GF-D8 (cell line): ENCODE measurements around the gene PLA1A.

Source experiments
- DNase-seq: peaks from one replicate; lab custom pipeline; 2025; lab: John Stamatoyannopoulos, UW

Gene PLA1A

GRCh38 chr3:119608405-119609000 lies 10.8 kb downstream of the PLA1A start:
- no peak for DNase-seq

- DNase-seq, result no peak
These were observed 11.6 kb downstream of the PLA1A start for GRCh38 chr3:119609301-119609700.

- no peak for DNase-seq
These were observed 14.0 kb downstream of the PLA1A start for GRCh38 chr3:119611664-119612063.

GRCh38 chr3:119613201-119613600 lies 15.5 kb downstream of the PLA1A start:
- no peak for DNase-seq

DNA sequence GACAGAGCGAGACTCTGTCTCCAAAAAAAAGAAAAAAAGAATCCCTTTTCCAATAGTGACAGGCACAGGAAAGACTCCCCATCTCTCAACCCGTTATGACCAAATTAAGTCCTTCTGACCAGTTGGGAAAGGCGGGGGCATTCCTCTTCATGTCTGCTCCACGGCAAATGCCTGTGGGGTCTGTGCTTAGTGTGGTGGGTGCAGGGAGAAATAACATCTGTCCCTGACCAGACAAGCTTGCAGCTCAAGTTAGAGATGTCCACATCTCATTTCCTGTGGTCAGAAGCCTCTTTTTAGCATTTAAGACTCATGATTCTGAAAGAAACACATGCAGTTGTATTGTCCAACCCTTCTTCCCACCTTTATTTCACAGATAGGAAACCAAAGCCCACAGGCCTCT lies 16.2 kb downstream of the PLA1A start:
- no peak for DNase-seq

GRCh38 chr3:119616056-119616455 lies 18.4 kb downstream of the PLA1A start:
- DNase-seq, result no peak

DNA sequence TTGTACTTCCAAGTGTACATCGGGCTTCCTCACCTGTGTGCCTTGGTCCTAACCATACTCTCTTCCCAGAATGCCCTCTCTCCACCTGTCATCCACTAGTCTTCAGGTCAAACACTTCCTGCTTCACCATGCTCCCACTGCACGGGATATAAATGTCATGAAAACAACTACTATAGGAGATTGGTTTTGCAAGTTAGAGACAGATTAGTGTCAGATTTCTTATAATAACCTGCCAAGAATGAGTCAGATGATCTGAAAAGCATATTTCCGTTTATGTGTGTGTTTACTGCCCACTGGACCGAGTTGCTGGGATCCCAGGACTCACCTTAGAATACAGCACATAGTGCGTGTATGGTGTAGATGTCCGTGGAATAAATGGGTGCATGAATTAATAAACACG lies 21.4 kb downstream of the PLA1A start:
- DNase-seq, result no peak

GRCh38 chr3:119620899-119621298 lies 23.2 kb downstream of the PLA1A start:
- no peak for DNase-seq

- DNase-seq, result no peak
These were observed 26.5 kb downstream of the PLA1A start for GRCh38 chr3:119624002-119624720.

GRCh38 chr3:119625451-119626153 lies 27.9 kb downstream of the PLA1A start:
- DNase-seq, result no peak

DNA sequence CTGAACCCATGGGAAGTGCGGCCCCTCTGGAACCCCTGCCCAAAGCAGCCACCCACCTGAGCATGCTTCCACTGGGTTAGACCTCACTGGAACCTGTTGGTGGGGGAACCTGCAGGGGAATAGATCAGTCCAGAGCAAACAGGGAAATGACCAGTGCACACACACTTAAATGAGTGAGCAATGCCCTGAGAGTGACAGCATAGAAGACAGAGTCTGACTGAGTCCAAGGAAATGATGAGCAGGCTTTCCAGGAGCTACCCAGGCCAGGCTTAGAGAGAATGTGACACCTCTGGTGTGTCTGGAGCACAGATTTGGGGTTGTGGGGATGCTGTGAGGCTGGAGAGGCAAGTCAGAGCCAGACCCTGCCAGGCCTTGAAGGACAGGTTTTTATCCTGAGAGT lies 28.5 kb downstream of the PLA1A start:
- no peak for DNase-seq

DNA sequence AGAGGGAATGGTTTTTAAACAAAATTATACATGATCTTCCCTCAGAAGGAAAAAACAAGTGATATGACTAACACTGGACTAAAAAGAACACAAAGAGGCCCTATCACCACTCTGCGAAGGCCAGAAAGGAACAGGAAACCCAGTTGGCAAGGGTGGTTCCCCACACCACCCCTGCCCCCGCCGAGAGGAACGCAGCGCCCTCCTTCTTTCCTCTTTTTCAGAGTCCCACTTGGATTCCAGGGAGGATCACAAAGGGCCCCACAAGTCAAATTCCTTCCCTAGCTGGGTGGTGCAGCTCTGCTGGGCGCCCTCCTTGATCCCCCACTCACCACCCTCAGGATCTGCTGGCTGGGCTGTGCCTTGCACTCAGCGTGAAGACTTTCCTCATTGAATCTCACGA lies 29.8 kb downstream of the PLA1A start:
- DNase-seq, result no peak

DNA sequence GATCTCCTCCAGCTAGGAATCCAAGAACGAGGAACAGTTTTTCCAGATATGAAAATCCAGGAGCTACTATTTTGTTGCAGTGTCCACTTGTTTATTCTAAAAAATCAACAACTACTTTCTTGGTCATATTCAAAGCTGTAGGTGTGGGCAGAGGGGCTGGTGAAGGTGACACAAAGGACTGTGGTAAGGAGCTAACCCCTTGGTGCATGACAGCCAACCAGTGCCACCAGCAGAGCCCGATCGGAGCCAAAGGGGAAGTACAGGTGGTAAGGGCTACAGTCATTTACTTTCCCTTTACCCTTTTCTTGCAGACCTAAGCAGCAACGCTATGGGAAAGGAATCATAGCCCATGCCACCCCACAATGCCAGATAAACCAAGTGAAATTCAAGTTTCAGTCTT lies 30.7 kb downstream of the PLA1A start:
- no peak for DNase-seq

- no peak for DNase-seq
These were observed 31.2 kb downstream of the PLA1A start for GRCh38 chr3:119628816-119629445.

GRCh38 chr3:119630128-119630879 lies 32.6 kb downstream of the PLA1A start:
- peak; percentile 16 for DNase-seq

GRCh38 chr3:119630880-119631329 lies 33.2 kb downstream of the PLA1A start:
- DNase-seq, result no peak

DNA sequence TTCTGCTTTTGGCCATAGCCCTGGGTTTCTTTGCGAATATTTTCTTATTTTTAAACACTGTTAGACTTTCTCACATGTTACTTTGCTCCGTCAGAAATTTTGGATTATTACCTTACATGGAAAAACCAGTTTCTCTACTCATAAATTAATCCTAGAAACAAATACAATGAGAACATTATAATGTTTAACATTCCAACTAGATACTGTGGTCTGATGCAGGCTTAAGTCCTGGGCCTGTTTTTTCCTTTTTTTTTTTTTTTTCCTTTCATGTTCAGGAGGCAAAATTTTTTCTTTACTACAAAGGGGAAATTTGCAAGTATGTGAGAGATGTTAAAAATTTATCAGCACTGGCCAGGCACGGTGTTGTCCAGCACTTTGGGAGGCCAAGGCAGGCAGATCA lies 33.8 kb downstream of the PLA1A start:
- no peak for DNase-seq

- DNase-seq, result no peak
These were observed 34.5 kb downstream of the PLA1A start for GRCh38 chr3:119632216-119632615.

DNA sequence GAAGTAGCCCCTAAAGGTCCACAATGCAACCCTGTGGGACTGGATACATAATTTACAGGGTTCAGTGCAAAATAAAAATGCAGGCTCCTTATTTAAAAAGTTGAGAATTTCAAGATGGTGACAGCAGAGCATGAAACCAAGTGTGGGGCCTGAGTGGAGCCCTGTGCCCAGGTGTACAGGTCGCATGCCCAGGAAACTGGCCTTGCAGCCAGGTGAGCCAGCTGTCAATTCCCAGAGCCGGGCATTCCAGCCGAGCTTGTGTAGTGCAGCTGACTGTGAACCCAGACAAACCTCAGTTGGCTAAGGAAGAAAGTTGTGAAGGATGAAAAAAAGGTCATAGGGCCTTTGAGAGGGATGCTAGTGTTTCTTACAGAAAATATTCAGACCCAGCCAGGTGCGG lies 35.1 kb downstream of the PLA1A start:
- no peak for DNase-seq

DNA sequence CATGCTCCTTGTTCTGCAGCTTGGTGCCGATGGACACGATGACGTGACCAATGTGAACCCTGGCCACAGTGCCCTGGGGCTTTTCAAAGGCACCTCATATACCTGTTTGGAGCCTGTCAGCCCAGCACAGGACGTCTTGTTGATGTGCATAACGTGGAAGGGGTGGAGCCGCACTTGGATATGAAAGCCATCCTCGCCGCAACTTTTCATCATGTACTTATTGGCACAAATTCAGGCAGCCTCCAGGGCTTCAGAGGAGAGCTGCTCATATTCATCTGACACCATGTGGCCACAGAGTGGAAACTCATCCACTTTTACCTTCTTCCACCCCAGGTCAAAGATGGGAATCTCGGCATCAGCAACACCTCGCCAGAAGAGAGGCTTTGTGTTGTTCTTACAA lies 38.0 kb downstream of the PLA1A start:
- no peak for DNase-seq

DNA sequence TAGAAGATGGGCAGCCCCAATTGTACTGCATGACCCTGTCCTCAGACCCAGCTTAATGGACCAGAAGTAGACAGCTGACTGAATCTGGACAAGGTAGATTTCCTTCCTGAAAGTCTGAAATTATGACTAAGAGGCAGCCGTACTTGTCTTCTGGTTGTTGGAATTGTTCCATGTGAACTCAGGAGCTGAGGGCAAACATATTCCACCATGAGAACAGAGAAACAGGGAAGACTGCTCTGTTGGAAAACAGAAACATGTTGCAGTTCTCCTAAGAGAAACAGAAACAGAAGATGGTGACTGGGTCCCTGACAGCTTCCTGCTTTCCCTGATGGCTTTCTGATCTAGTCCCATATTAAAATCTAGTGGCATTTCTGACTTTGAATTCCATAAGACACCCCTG lies 38.6 kb downstream of the PLA1A start:
- DNase-seq, result no peak
